NCI-H1092 (cell line): ENCODE measurements around the gene GTF3C1.
"Not testable (repeated sequence)": the region's sequence is repeated elsewhere in the genome, so short reads cannot be mapped to it uniquely, and the experiment has no call there.

Experiments used
- DNase-seq: peaks from one replicate; lab custom pipeline; 2025; lab: John Stamatoyannopoulos, UW

The GTF3C1 gene, protein sequence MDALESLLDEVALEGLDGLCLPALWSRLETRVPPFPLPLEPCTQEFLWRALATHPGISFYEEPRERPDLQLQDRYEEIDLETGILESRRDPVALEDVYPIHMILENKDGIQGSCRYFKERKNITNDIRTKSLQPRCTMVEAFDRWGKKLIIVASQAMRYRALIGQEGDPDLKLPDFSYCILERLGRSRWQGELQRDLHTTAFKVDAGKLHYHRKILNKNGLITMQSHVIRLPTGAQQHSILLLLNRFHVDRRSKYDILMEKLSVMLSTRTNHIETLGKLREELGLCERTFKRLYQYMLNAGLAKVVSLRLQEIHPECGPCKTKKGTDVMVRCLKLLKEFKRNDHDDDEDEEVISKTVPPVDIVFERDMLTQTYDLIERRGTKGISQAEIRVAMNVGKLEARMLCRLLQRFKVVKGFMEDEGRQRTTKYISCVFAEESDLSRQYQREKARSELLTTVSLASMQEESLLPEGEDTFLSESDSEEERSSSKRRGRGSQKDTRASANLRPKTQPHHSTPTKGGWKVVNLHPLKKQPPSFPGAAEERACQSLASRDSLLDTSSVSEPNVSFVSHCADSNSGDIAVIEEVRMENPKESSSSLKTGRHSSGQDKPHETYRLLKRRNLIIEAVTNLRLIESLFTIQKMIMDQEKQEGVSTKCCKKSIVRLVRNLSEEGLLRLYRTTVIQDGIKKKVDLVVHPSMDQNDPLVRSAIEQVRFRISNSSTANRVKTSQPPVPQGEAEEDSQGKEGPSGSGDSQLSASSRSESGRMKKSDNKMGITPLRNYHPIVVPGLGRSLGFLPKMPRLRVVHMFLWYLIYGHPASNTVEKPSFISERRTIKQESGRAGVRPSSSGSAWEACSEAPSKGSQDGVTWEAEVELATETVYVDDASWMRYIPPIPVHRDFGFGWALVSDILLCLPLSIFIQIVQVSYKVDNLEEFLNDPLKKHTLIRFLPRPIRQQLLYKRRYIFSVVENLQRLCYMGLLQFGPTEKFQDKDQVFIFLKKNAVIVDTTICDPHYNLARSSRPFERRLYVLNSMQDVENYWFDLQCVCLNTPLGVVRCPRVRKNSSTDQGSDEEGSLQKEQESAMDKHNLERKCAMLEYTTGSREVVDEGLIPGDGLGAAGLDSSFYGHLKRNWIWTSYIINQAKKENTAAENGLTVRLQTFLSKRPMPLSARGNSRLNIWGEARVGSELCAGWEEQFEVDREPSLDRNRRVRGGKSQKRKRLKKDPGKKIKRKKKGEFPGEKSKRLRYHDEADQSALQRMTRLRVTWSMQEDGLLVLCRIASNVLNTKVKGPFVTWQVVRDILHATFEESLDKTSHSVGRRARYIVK (N-terminal part only)

DNA sequence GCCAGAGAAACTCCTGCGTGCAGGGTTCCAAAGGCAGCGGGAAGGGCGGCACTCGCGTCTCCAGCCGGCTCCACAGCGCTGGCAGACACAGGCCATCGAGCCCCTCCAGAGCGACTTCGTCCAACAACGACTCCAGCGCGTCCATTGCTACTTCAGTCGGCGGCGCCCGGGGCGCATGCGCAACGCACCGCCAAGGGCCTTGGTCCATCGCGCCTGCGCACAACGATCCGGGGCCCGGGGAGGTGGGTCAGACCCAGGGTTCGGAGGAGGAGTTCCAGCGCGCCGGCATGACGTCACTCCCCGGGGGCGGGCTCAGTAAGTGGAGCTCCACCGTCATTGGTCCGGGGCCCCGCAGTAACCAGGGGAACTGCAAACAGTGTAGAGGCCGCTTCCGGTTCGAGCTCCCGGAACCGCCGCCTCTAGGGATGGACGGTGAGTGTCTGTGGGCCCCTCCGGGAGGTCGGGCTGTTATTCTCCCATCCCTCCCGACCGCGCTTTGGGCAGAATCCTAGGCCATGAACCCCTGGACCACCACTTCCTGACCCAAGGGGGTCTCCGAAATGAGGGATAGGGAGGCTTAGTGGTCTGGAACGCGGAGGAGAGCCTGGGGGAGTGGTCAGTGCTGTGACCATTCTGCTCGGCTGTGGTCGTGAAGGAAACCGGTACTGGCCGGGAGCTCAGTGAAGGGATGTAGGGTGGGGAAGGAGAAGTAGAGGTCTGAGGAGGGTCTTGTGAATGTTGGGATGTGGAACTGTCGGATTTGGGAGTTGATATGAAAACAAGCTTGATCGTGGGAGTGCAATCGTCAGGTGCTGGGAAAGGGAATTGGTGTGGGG is at the start of gene GTF3C1, which contains the start of gene KATNIP:
Gene GTF3C1 (minus strand): TSS at position 168 of the 836 bp plus-strand sequence. CDS start 23 bp downstream, at position 145.
Gene KATNIP (plus strand): TSS at position 399 of the 836 bp plus-strand sequence. CDS start 27 bp downstream, at position 426.
- DNase-seq = peak; percentile 99

DNA sequence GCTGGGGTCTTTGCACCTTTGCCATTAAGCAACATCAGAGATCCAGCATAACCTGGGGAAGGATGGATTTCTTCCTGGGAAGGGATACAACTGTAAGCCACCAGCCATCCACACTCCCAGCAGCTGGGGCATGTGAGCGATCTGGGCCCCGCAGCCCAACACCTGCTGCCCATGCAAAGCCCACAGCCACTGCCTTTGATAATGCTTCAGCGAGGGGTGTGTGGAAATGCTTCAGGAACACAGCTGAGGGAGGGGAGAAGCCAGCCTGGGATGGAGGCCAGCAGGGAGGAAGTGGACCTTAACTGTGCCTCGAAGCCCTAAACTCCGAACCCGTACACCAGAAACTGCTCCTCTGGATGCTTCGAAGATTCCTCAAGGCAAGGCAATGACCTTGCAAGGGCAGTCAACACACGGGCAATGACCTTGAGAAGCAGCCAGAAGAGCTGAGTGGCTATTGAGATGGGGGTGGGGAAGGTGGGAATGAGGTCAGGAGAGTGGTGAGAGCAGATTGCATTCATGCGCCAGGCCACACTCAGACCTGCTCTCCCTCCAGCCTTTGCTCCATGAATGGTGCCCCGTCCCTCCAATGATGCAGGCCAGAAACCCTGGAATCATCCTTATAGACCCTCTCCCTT is 49.3 kb upstream of the GTF3C1 start:
- no peak for DNase-seq

DNA sequence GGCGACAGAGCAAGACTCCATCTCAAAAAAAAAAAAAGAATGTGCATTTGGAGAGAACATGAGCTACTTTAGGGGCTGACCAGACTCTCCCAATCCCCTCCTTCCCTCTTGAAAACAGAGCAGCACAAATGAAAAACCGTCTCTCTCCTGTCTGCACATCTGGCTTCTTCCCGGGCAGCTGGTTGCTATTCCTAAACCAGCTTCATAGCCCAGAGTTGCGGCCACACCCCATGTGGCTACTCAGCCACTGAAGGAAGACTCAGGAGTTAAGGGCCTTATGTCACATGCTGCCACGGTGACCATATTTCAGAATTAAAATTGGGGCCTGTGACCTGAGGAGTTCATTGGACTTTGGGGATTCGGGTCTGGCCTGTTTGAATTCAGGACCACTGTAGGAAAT is 48.5 kb upstream of the GTF3C1 start:
- DNase-seq = no peak

- DNase-seq = no peak
These were observed 47.6 kb upstream of the GTF3C1 start for GRCh38 chr16:27597361-27597760.

- no peak for DNase-seq
These were observed 46.7 kb upstream of the GTF3C1 start for GRCh38 chr16:27596411-27596810.

DNA sequence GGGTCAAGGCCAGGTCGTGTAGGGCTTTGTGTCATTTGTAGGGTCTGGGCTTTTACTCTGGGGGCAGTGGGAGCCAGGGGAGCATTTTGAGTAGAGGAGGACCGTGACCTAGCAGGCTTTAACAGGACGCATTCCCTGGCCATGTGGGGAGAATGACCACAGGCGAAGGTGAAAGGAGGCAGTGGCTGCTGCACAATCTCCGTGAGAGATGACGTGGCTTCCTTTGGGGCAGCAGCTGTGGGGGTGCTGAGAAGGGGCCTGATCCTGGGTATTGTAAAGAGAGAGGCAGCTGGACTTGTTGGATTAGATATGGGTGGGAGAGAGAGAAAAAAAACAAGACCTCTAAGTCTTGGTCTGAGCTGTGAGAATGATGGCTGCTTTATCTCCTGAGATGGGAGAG is 46.3 kb upstream of the GTF3C1 start:
- no peak for DNase-seq

GRCh38 chr16:27595475-27595874 is 45.8 kb upstream of the GTF3C1 start:
- DNase-seq = no peak

GRCh38 chr16:27591837-27592236 is 42.1 kb upstream of the GTF3C1 start:
- no peak for DNase-seq

GRCh38 chr16:27588057-27588456 is 38.3 kb upstream of the GTF3C1 start:
- DNase-seq = no peak

DNA sequence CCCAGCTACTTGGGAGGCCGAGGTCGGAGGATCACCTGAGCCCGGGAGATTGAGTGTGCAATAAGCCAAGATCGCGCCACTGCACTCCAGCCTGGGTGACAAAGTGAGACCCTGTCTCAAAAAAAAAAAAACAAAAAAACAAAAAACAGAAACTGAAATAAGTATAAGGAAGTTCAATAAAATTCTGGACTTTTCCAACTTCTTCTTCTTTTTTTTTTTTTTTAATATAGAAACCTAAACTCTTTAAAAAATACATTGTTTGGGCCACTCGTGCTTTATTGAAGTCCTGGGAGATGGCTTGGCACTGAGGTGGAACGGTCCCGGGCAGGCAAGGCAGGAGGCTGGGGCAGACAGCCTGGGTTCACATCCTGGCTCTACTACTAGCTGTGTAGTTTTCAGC is 37.0 kb upstream of the GTF3C1 start:
- no peak for DNase-seq

DNA sequence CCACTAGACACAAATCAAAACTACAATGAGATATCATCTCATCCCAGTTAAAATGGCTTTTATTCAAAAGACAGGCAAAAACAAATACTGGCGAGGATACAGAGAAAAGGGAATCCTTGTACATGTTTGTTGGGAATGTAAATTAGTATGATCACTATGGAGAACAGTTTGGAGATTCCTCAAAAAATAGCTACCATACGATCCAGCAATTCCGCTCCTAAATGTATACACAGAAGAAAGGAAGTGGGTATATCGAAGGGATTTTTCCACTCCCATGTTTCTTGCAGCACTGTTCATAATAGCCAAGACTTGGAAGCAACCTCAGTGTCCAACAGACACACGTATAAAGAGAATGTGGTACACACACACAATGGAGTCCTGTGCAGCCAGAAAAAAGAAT is 35.5 kb upstream of the GTF3C1 start:
- DNase-seq = no peak

DNA sequence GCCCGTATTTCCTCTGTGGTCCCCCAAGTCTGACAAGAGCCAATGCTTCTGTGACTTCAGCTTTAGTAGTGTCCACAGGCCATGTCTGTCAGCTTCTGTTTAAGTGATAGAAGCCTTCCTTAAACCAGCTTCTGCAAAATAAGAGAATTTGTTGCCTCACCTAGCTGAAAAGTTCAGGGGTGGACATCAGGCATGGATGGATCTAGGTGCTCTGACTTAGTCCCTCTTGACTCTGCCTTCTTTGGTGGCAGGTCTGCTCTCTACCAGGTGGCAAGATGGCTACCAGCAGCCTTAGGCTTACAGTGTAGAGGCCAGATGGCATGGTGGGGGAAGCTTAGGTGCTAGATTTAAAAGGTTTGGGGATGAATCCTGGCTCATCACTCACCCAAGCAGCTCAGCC is 33.9 kb upstream of the GTF3C1 start:
- no peak for DNase-seq

DNA sequence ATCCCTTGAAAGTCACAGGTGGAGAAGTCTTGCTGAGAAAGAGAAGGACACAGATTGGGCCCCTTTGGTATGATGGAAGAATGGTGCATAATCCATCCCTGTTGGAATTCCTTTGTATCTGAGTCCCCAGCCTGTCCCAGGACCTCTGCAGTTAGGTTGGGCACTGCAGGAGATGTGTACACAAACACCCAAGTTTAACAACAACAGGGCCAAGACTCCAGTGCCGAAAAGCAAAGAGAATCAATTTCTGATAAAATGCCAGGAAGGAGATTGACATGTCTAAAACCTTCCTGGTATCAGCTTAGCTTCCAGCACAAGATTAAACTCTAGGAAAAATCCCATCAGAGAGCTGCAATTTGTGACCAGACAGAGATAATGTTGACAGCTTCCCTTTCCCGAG is 33.2 kb upstream of the GTF3C1 start:
- no peak for DNase-seq

- no peak for DNase-seq
These were observed 29.6 kb upstream of the GTF3C1 start for GRCh38 chr16:27579087-27579980.

DNA sequence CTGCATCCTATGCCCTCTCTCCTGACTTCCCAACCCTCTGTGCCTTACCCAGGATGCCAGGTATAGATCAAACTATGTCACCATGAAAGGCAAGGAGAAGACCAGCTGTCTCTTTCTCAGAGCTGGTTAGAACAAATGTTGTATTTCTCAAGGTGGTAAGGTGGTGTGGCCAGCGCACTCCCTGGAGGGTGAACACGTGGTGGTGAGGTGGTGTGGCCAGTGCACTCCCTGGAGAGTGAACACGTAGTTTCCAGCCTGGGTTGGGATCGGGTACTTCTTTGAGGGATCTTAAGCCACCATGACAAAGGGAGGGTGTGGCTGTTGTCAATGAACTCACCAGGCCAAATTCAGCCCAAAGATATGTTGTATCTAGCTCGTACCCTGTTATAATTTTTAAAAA is 27.0 kb upstream of the GTF3C1 start:
- DNase-seq = no peak

DNA sequence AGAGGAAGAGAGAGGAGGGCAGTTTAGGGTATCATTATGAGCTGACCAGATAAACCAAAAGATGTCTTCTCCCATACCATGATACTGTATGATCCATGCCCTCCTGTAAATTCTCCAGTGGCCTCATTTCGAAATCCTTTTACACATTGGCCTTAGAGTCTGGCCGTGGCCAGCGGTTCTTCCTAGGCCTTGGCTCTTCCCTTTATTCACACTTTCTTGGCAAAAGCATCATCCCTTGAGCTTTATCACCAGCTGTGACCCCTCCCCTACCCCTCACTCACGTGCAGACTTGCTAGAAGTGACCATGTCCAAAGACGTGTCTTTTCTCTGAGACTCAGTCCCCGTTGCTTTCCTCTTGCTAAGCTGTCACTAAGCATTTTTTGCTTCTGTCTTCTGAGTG is 23.0 kb upstream of the GTF3C1 start:
- no peak for DNase-seq

DNA sequence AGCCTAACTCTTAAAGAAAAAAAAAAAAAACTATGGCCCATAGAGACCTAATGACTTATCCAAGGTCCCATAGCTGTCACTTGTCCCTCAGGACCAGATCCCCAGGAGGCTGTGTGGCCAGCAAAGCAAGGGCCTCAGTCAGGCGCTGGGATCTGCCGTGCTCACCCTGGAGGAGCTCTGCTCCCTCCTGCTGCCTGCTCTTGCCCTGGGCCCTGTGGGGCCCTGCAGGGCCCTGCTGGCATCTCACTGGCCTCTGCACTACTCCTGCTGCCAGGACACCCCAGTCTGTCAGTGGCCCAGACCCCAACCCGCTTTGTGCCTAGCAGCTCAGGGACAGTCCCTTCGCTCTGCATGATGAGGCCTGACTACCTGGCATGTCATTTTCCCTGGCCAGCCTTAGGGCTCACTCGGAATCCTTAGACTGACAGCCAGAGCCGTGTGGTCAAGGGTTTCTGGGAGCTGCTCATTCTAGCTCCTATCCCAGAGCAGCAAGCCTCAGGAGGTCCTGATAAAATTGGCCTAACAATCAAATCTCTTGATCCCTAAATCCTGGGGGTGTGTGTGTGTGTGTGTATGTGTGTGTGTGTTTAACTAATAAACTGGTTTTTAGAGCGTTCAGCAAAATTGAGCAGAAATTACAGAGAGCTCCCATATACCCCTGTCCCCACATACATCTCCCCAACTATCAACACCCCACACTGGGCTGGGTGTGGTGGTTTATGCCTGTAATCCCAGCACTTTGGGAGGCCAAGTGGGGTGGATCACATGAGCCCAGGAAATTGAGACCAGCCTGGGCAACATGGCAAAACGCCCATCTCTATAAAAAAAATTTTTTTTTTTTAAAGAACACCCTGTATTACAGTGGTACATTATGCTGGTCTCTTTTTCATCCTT is 22.0 kb upstream of the GTF3C1 start:
- DNase-seq = no peak

DNA sequence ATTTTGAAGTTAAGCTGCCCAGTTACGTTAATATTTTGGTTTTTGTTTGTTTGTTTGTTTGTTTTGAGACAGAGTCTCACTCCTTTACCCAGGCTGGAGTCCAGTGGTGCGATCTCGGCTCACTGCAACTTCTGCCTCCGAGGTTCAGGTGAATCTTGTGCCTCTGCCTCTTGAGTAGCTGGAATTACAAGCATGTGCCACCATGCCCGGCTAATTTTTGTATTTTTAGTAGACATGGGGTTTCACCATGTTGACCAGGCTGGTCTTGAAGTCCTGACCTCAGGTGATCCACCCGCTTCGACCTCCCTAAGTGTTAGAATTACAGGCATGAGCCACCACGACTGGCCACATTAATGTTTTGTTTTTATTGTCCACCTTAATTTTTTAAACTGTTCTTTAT is 21.3 kb upstream of the GTF3C1 start:
- not testable (repeated sequence) for DNase-seq

- DNase-seq = no peak
These were observed 18.4 kb upstream of the GTF3C1 start for GRCh38 chr16:27568077-27568476.
